Esophagus muscularis mucosa (tissue), 3 donors: ENCODE measurements around the gene THBS1.

Experiments used
- POLR2A ChIP-seq: fragments of 450-650 bp; IDR thresholded peaks from one replicate; pipeline ENCODE4 v1.6.1; 2017; ENCODE audit warnings: antibody characterized with exemption, moderate library complexity, mild to moderate bottlenecking, low read depth
- POLR2AphosphoS5 ChIP-seq, 2 donors: sonication (generic); formaldehyde crosslinking; IDR thresholded peaks; one replicate each; pipeline ENCODE4 v1.6.1; 2017; ENCODE audit warnings: antibody characterized with exemption in 2 of 2
- TF ChIP-seq, protein P1 (sequence below), 3 experiments: fragments of 200-600 bp in 2 of 3; fragments of 450-650 bp in 1 of 3; sonication (generic) in 2 of 3; IDR thresholded peaks; one replicate each; pipeline ENCODE4 v1.5.1; 2017 to 2019; ENCODE audit warnings: antibody characterized with exemption in 3 of 3, mild to moderate bottlenecking in 2 of 3, moderate library complexity in 1 of 3

- TF ChIP-seq POLR2A = no peak
- no peak for TF ChIP-seq POLR2AphosphoS5 (IDR thresholded peaks at IDR 0.05)
- TF ChIP-seq, protein P1, sequence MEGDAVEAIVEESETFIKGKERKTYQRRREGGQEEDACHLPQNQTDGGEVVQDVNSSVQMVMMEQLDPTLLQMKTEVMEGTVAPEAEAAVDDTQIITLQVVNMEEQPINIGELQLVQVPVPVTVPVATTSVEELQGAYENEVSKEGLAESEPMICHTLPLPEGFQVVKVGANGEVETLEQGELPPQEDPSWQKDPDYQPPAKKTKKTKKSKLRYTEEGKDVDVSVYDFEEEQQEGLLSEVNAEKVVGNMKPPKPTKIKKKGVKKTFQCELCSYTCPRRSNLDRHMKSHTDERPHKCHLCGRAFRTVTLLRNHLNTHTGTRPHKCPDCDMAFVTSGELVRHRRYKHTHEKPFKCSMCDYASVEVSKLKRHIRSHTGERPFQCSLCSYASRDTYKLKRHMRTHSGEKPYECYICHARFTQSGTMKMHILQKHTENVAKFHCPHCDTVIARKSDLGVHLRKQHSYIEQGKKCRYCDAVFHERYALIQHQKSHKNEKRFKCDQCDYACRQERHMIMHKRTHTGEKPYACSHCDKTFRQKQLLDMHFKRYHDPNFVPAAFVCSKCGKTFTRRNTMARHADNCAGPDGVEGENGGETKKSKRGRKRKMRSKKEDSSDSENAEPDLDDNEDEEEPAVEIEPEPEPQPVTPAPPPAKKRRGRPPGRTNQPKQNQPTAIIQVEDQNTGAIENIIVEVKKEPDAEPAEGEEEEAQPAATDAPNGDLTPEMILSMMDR (IDR thresholded peaks at IDR 0.05) = no peak
These were observed 45.0 kb downstream of the THBS1 start for GRCh38 chr15:39625856-39626255.
